Karpas-422 (cell line): ENCODE data around the gene ANP32B. TPM values are rescaled to one million over a fixed set of nuclear protein-coding genes. Genes with fewer than 3 reads are reported as not detected.

Experiments used
- DNase-seq: peaks from one replicate; pipeline ENCODE4 v3.0.0-alpha.2; 2015
- H2AFZ ChIP-seq: fragments of 200-600 bp; sonication (generic); 2 replicates; pipeline ENCODE4 v1.6.1; 2014; ENCODE audit warnings: antibody characterized with exemption, low read length, mixed read lengths
- H3K27ac ChIP-seq: fragments of 200-600 bp; sonication (generic); 2 replicates; pipeline ENCODE4 v1.5.1; 2014; ENCODE audit warnings: mild to moderate bottlenecking, low read length, moderate library complexity
- H3K27me3 ChIP-seq: fragments of 200-600 bp; sonication (generic); 2 replicates; pipeline ENCODE4 v1.6.1; 2014; ENCODE audit warnings: low read length, mixed read lengths
- H3K36me3 ChIP-seq: fragments of 200-600 bp; sonication (generic); 2 replicates; pipeline ENCODE4 v1.6.1; 2014; ENCODE audit warnings: low read length, mixed read lengths; ENCODE audit not compliant: insufficient read depth
- H3K4me1 ChIP-seq: fragments of 200-600 bp; sonication (generic); 2 replicates; pipeline ENCODE4 v1.6.1; 2014; ENCODE audit warnings: mild to moderate bottlenecking, low read length, mixed read lengths
- H3K4me2 ChIP-seq: fragments of 200-600 bp; sonication (generic); 2 replicates; pipeline ENCODE4 v1.6.1; 2014; ENCODE audit warnings: low read length, low read depth, mild to moderate bottlenecking; ENCODE audit not compliant: poor library complexity, severe bottlenecking
- H3K4me3 ChIP-seq: fragments of 200-600 bp; sonication (generic); 2 replicates; pipeline ENCODE4 v1.5.1; 2014; ENCODE audit warnings: mild to moderate bottlenecking, antibody characterized with exemption, low read length, mixed read lengths
- H3K79me2 ChIP-seq: fragments of 200-600 bp; sonication (generic); 2 replicates; pipeline ENCODE4 v1.6.1; 2014; ENCODE audit warnings: mild to moderate bottlenecking, low read length, mixed read lengths
- H3K9ac ChIP-seq: fragments of 200-600 bp; sonication (generic); 2 replicates; pipeline ENCODE4 v1.6.0; 2014; ENCODE audit warnings: low read length
- H3K9me2 ChIP-seq: fragments of 200-600 bp; sonication (generic), shearing (Covaris generic); replicated peaks from 2 replicates; pipeline ENCODE4 v1.6.0; 2014; ENCODE audit warnings: mild to moderate bottlenecking, low read length, moderate library complexity; ENCODE audit not compliant: insufficient read depth
- H3K9me3 ChIP-seq: fragments of 300-700, 200-600 bp; sonication (generic); 2 replicates; pipeline ENCODE4 v1.6.1; 2014; ENCODE audit warnings: low read length, mixed read lengths
- H4K20me1 ChIP-seq: fragments of 200-600 bp; sonication (generic); 2 replicates; pipeline ENCODE4 v1.6.1; 2014; ENCODE audit warnings: mild to moderate bottlenecking, antibody characterized with exemption, low read length, low read depth; ENCODE audit not compliant: insufficient read depth
- total RNA-seq: library from RNA; depleted of rRNA; stranded (reverse); fragments of >200 nt; shearing (Covaris generic); gene quantifications from 2 replicates; pipeline ENCODE4 v1.2.3, GENCODE V29; 2014; ENCODE audit warnings: low replicate concordance

ANP32B gene
- total RNA-seq, 1 experiment from 2014 or later, result 29.1 TPM

- peak overlapping the region; percentile 97 for H3K27ac ChIP-seq
- peak overlapping the region; percentile 73 for H3K4me2 ChIP-seq
- H4K20me1 ChIP-seq, result no peaks in the 10 kb centered on the region
- 0 out of 2 replicates have a peak, but pooled peaks cover 8% of the 10 kb centered on the region for H3K36me3 ChIP-seq
- no peak overlapping the region for H2AFZ ChIP-seq
- no peaks in the 10 kb centered on the region for H3K9me3 ChIP-seq
- H3K79me2 ChIP-seq, result no peaks in the 10 kb centered on the region
- peaks cover 82% of the 10 kb centered on the region for H3K4me1 ChIP-seq
- peak overlapping the region; percentile 31; the same call in 1 of the 2 replicates for H3K4me3 ChIP-seq
- no peak for DNase-seq
- no peaks in the 10 kb centered on the region for H3K27me3 ChIP-seq
- peak overlapping the region; percentile 49 for H3K9ac ChIP-seq
- no peaks in the 10 kb centered on the region for H3K9me2 ChIP-seq
Measured at GRCh38 chr9:98031169-98031568, 48.0 kb downstream of the ANP32B start.

- DNase-seq, result peak; percentile 73
- H3K9ac ChIP-seq, result peak overlapping the region; percentile 49
- H3K27ac ChIP-seq, result peak overlapping the region; percentile 97
- no peaks in the 10 kb centered on the region for H3K9me3 ChIP-seq
- H2AFZ ChIP-seq, result no peak overlapping the region
- no peaks in the 10 kb centered on the region for H4K20me1 ChIP-seq
- peak overlapping the region; percentile 73 for H3K4me2 ChIP-seq
- no peaks in the 10 kb centered on the region for H3K27me3 ChIP-seq
- 0 out of 2 replicates have a peak, but pooled peaks cover 7% of the 10 kb centered on the region for H3K36me3 ChIP-seq
- no peaks in the 10 kb centered on the region for H3K9me2 ChIP-seq
- peaks cover 89% of the 10 kb centered on the region for H3K4me1 ChIP-seq
- no peaks in the 10 kb centered on the region for H3K79me2 ChIP-seq
- H3K4me3 ChIP-seq, result peak overlapping the region; percentile 31
Measured at GRCh38 chr9:98031935-98032334, 48.8 kb downstream of the ANP32B start.

DNA sequence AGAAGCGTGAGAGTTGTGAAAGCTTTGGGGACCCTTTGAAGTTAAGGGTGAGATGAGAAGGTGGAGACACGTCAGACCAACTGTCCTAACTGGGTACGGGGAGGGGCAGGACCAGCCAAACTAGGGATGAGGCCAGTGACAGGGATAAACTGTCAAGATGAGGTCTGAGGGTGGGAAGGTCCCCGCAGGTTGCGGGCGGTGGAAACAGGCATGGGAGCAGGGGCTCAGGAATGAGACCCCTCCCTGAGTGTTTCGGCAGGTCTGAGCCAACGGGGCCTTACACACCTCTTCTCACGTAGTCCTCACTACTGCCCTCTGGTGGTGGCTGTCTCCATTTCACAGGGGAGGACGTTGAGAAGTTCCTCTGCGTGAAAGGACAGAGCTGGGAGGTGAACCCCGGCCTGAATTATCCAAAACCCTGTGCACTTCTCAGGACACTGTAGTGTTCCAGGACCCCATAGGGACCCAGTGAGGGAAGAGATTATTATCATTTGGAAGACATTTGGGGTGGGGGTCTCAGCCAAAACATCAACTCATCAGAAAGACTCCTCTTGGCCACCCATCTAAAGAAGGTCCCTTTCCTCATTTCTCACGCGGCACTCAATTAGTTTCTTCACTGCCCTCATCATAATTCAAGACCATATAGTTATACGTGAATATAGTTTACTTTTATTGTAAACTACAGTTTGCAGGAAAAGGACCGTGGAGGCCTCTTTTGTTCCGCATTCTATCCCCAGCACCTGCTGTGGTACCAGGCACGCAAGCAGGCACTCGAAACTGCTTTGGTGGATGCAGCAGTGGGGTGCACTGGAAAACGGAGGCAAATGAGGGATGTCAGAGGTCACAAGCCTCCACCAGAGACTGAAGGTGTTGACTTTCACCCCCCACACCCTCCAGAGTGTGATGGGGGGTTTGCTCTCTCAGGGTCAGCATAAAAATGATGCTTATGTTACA is 51.7 kb downstream of the ANP32B start:
- Histone ChIP-seq H3K27ac (peak overlapping the region; percentile 97), H3K36me3 (no peaks in the 10 kb centered on the region), H3K4me1 (peaks cover 96% of the 10 kb centered on the region), H3K9ac (peak overlapping the region; percentile 68), H3K27me3 (no peaks in the 10 kb centered on the region), H3K4me2 (peak overlapping the region; percentile 69), H3K79me2 (no peaks in the 10 kb centered on the region), H4K20me1 (no peaks in the 10 kb centered on the region), H3K4me3 (peak overlapping the region; percentile 50; the same call in 1 of the 2 replicates), H3K9me3 (no peaks in the 10 kb centered on the region), H3K9me2 (no peaks in the 10 kb centered on the region), H2AFZ (peak overlapping the region; percentile 38)
- peak; percentile 98 for DNase-seq

DNA sequence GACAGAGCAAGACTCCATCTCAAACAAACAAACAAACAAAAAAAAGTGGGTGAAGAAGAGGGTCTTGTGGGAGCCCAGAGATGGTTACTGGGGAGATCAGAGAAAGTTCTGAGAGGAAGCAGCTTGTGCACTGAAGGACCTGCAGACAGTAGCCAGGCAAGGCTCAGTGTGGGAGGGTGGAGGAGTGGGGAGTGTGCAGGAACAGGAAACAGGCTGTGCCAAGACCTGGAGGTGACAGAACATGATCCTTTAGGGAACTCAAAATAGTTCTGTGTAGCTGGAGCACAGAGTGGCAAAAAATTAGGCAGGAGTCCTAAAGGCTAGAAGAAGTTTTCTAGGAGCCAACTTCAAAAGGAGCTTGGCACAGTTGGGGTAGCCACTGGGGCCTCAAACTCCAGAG is 54.2 kb downstream of the ANP32B start:
- Histone ChIP-seq H3K4me1 (peaks cover 88% of the 10 kb centered on the region), H3K27ac (peak overlapping the region; percentile 93), H2AFZ (no peak overlapping the region), H3K9me2 (no peaks in the 10 kb centered on the region), H3K27me3 (no peaks in the 10 kb centered on the region), H3K9ac (peak overlapping the region; percentile 0; the same call in 1 of the 2 replicates), H3K36me3 (no peaks in the 10 kb centered on the region), H3K9me3 (no peaks in the 10 kb centered on the region), H3K79me2 (no peaks in the 10 kb centered on the region), H3K4me3 (no peak overlapping the region), H3K4me2 (no peak overlapping the region), H4K20me1 (no peaks in the 10 kb centered on the region)
- DNase-seq, result no peak

DNA sequence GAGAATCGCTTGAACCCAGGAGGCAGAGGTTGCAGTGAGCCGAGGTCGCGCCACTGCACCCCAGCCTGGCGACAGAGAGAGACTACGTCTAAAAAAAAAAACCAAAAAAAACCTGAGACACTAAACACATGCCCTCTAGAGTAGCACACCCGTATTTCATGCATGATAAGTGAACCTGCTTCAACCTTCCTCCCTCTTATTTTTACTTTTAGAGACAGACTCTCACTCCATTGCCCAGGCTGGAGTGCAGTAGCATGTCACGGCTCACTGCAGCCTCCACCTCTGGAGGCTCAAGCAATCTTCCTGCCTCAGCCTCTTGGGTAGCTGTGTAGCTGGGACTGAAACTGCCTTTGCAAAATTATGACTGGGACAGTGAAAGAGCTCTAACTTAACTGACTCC is 55.8 kb downstream of the ANP32B start:
- H3K27ac ChIP-seq, result peak overlapping the region; percentile 93
- H3K4me3 ChIP-seq, result peak overlapping the region; percentile 52
- peak overlapping the region; percentile 70 for H3K4me2 ChIP-seq
- DNase-seq, result peak; percentile 92
- H3K9me2 ChIP-seq, result no peaks in the 10 kb centered on the region
- H3K36me3 ChIP-seq, result no peaks in the 10 kb centered on the region
- peak overlapping the region; percentile 60 for H3K9ac ChIP-seq
- no peak overlapping the region for H2AFZ ChIP-seq
- no peaks in the 10 kb centered on the region for H3K27me3 ChIP-seq
- H3K9me3 ChIP-seq, result no peaks in the 10 kb centered on the region
- H3K4me1 ChIP-seq, result peaks cover 88% of the 10 kb centered on the region
- no peaks in the 10 kb centered on the region for H4K20me1 ChIP-seq
- H3K79me2 ChIP-seq, result no peaks in the 10 kb centered on the region

DNA sequence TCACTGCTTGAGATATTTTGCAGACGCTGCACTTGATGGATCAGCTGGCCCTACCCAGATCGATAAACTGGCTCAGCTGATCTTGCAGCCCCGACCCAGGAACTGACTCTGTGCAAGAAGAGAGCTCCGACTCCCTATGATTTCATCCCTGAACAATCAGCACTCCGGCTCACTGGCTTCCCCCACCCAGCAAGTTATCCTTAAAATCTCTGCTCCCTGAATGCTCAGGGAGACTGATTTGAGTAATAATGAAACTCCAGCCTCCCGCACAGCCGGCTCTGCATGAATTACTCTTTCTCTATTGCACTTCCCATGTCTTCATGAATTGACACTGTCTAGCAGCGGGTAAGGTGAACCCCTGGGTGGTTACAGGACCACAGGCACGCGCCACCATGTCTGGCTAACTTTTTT is 56.5 kb downstream of the ANP32B start:
- Histone ChIP-seq H3K27ac (peak overlapping the region; percentile 93), H3K36me3 (no peaks in the 10 kb centered on the region), H3K9ac (peak overlapping the region; percentile 60), H3K4me3 (peak overlapping the region; percentile 52), H3K79me2 (no peaks in the 10 kb centered on the region), H4K20me1 (no peaks in the 10 kb centered on the region), H3K27me3 (no peaks in the 10 kb centered on the region), H3K9me2 (no peaks in the 10 kb centered on the region), H3K9me3 (no peaks in the 10 kb centered on the region), H2AFZ (peak overlapping the region; percentile 62; the same call in 1 of the 2 replicates), H3K4me1 (peaks cover 87% of the 10 kb centered on the region), H3K4me2 (peak overlapping the region; percentile 70)
- peak; percentile 66 for DNase-seq

DNA sequence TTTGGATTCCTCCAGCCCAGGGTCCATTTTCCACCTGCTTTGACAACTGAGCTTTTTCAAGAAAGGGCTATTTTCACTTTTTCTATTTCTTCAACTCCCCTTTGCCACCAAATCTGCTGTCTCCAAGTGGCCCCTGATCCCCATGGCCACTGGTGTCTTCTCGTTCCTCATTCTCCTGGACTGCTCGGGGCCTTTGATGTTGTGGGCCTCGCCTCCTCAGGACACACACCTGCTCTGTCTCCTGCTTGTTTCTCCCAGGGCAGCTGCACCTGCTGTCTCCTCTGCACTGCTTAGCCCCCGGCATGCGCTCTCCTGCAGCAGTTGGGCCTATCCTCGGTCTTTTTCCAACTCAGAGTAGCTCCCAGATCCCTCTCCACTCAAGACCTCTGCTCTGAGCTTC is 57.1 kb downstream of the ANP32B start:
- Histone ChIP-seq H3K27me3 (no peaks in the 10 kb centered on the region), H3K9me3 (no peaks in the 10 kb centered on the region), H3K79me2 (no peaks in the 10 kb centered on the region), H3K4me1 (peaks cover 87% of the 10 kb centered on the region), H3K9me2 (no peaks in the 10 kb centered on the region), H2AFZ (peak overlapping the region; percentile 62), H3K9ac (peak overlapping the region; percentile 60), H4K20me1 (no peaks in the 10 kb centered on the region), H3K36me3 (no peaks in the 10 kb centered on the region), H3K4me3 (peak overlapping the region; percentile 52; the same call in 1 of the 2 replicates), H3K27ac (peak overlapping the region; percentile 93), H3K4me2 (peak overlapping the region; percentile 70)
- peak; percentile 60 for DNase-seq

- Histone ChIP-seq H3K27ac (peak overlapping the region; percentile 87), H3K36me3 (peaks cover 15% of the 10 kb centered on the region), H3K9me2 (no peaks in the 10 kb centered on the region), H2AFZ (0 out of 2 replicates have a peak overlapping the region, but pooled peaks have one; percentile 19), H4K20me1 (no peaks in the 10 kb centered on the region), H3K4me3 (no peak overlapping the region), H3K9ac (no peak overlapping the region), H3K9me3 (no peaks in the 10 kb centered on the region), H3K4me1 (peaks cover 78% of the 10 kb centered on the region), H3K79me2 (peaks cover 34% of the 10 kb centered on the region), H3K4me2 (no peak overlapping the region), H3K27me3 (no peaks in the 10 kb centered on the region)
- no peak for DNase-seq
Measured at GRCh38 chr9:98043915-98044314, 60.8 kb downstream of the ANP32B start.
